ENCODE data around the gene TNFAIP8. TPM values are rescaled to one million over a fixed set of nuclear protein-coding genes. Genes with fewer than 3 reads are reported as not detected.
"Not testable (repeated sequence)": the region's sequence is repeated elsewhere in the genome, so short reads cannot be mapped to it uniquely, and the experiment has no call there.

Gene TNFAIP8
- total RNA-seq, 1 donor from 2014 or later: 17.1 TPM

DNA sequence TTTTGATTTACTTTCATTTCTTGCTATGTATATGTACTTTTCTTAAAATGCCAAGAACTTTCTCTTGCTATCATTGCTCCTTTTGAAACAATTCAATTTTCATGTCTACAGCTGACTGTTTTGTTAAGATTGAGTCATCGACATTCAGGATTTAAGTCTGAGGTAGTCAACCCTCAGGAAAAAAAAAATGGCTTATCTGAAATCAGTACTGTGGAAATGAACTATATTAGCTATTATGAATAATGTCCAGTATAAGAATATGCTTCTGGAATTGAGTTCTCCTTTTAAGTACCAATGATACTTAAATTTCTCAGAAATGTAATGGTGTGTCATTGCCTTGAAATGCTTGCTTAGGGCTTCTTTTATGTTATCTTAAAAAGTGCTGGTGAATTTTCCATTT, 37.9 kb downstream of the TNFAIP8 start:
- no peak for DNase-seq (ENCODE audit: low spot score)

DNA sequence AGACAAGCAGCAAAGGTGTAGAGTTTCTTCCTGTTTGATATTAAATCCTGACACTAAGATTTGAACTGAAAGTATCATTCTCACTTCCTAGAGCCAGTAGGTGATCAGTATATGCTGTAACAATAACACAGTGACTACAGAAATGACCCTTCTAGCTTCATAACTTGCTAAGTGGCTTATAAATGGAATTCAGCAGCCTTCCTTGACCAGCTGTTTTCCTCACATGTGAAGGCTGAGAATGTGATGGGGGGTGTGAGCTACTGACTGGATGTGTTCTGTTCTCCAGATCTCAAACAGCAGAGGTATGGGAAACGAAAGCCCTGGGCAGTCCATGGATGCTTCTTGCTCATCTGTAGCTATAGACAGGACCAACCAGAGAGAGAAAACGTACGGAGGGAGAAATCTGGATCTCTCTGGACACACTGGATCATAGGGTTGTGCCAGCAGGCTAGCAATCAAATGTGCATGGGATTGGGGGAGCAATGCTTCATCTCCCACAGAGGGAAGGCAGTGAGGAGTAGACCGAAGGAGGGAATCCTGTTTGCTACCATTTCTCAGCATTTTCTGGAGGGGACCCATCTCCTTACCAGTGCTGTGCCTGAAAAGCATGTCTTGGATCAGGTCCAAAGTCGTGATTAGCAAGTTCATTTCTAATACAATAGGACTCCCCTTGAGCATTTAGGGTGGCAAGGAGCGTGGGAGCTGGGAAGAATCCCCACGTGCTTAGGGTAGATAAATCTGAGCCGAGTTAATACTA, 39.4 kb downstream of the TNFAIP8 start:
- no peak for DNase-seq (ENCODE audit: low spot score)

DNA sequence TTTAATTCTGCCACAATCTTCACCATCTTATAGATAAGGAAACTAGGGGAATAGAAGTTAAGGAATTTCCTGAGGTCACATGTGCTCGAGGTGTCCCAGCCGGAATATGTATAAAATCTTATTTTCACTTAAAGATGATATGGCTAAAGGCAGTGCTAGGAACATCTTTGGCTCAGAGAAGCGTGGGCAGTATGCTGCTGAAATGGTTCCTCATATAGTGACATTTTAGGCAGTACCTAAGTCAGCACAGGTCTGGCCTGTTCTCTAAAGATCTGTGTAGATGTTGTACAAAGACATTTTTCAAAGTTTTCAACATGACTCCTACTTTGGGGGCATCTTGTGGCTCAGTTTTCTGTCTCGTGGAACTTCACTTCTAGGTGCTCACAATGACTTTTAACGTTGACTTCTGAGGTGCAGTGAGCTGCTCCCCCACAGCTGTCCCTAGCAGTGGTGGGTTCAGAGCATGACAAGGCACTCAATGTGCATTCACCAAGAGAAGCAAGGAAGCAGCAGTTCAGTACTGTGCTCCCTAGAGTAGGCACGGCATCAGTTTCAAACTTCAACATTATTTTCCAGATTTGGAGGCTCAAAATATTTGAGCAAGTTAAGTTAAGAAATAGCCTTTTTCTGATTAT, 40.3 kb downstream of the TNFAIP8 start:
- DNase-seq (ENCODE audit: low spot score): no peak

DNA sequence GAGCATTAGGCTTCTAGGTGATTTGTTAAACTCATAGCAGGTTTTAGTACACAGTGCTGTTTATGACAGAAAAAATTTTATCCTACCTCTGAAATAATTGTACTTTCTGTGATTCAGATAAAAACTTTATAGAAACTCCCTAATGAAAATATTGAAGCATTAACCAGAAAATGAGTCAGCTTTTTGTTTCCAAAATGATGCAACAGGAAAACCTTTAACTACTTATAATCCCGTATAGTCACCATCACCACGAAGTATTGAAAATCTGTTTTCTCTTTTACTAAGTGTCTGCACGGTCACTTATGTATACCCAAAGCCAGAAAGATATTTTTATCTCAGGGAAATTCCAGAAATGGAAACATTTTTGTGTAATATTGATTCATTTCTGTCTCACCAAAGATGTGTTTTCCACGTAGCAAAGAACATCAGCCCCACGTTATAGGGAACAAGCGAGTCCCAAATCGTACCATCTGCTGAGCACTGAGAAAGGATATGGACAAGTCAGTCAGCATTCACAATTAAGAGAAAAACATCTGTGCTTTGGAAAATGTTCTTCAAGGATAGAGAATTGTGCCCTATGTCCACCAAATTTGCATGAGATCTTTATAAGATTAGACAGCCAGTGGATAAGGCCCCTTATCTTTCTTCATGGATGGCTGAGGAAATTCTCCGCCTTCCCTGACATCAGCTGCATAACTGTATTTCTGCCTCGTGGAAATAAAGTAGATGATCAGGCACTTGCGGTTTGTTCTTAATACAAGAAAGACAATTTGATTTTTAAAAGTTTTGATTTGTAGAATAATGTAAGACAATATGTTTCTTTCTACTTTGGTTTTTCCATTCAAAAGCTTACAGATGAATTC, 41.9 kb downstream of the TNFAIP8 start:
- DNase-seq (ENCODE audit: low spot score): no peak

DNA sequence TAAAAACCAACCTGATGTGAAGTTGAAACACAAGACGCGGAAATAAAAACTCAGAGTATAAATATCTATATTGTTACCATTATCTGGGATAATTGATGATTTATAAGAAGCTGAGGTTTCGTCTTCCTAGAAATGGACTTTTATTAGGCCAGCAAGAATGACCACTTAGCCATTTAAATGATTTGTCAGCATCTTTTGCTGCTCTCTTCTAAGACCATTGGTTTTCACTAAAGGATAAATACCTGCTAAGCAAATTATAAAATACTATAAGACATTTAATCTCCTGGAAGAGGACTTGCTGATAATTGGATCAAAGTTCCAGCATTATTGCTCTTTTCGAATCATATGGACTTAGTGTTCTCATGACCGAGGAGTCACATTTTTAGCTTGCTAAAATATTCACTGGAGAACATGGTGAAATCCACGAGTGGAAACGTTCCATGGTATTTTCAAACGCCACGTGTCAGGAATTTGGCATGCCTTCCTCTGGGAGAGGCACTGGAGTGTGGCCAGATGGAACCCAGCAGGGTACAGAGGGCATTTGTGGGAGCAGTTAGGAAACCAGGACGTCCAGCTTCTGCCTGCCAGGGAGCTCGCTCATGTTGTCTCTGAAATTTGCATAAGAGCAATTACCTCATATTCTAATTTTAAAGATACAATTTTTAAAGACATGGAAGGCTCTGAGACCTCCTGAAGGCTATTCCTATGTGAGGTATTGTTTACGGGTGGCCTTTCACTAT, 43.1 kb downstream of the TNFAIP8 start:
- peak; percentile 69 for DNase-seq (ENCODE audit: low spot score)

DNA sequence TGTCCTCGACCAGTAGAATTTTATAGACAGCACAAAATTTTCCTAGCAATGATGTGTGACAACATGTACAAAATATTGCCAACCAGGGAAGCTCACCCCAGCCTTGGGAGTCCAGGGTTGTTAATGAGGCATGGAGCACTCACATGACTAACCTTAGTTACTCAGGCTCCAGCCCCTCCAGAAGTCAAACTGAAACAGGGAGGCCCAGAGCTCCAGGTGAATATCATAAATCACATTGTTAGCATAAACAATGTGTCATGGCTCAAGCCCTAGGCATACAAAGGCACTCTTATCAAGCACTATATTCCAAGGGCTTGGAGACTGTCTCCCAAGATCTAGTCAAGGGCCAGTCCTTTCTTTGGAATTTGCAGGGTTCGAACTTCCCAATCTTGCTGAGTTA, 44.4 kb downstream of the TNFAIP8 start:
- no peak for DNase-seq (ENCODE audit: low spot score)

DNA sequence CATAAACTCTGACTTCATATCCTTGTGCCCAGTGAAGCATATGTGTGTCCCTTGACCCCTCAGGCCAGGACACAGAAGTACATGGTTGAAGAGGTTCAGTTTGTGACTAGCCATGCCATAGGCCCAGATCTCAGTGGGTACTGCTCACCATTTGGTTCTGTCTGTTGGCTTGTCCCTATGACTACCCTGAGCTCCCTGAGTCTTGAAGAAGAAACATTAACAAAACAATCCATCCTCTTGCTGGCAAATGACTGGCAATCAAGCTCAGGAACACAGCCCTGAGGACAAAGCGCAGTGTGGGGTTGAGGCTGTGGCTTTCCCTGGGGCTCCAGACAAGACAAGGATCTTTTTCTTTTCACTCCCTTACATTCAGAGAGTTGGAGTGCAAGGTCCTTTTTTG, 46.3 kb downstream of the TNFAIP8 start:
- no peak for DNase-seq (ENCODE audit: low spot score)

DNA sequence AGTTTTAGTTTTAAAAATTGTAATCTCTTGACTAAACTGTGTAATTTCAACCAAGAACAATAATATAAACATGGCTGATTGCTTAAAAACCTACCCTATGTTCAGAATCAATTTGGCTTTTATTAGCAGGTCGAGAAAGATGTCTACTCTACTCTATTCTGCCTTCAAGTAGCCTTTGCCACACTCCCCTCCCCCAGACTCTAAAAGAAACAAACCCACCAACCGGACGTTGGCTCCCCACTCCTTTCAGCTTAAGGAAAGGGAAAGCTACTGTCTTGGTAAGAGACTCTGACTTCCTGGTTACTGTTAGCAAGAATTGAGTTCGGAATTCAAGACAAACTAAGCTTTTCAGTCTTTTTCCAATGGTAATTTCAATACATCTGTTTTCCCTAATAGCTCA, 46.7 kb downstream of the TNFAIP8 start:
- no peak for DNase-seq (ENCODE audit: low spot score)

DNA sequence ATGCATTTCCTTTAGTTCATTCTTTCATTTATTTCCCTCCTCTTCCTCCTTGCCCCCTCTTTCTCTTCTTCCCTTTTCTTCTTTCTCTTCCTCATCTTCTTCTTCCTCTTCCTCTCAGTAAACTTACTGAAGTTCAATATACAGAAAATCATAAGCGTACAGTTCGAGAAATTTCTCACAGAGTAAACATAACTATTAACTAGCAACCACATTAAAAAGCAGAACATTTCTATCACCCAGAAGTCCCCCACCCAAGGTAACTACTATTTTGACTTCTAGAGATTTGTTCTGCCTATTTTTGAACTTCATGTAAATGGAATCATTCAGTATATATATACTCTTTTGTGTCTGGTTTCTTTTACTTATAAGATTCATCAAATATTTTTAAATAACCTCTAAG, 48.2 kb downstream of the TNFAIP8 start:
- DNase-seq (ENCODE audit: low spot score): no peak

DNA sequence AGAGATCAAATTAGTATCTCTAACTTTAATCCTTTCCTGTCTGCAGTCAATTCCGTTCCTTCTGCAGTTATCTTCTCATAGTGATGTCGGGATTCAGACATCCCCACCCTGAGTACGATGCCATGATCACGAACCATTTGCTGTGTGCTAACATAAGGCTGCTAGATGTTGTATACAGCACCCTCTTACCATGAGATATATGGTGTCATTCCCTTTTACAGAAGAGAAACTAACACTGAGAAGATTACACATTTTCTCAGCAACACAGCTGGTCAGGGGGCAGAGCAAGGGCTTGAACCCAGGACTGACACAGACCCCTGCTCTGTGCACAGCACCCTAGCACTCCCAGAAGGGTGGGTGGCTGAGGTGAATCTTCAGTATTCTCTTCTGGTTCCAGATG, 49.6 kb downstream of the TNFAIP8 start:
- DNase-seq (ENCODE audit: low spot score): no peak

DNA sequence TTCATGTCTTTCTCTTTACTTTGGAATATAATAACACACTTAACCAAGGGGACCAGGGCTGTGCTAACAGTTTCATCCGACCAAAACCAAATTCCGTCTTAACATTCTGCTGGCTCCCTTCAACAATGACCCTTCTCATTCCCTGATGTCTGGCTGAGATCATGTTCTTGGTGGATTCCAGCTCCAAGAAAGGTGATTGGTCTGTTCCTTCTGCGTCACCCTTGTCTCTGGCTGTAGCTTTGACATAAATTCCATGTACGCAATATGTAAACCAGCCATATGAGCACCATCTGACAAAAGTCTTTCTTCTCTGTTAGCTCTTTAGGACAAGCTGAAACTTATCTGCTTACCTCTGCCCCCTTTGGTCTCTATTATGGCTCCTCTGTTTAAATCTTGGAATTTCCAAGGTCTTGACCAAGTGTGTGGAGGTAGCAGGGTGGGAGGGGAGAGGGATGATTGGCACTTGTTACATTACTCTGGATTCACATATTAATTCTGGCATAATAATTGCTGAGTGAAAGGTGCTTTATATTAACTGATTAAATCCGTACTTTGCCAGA, 50.8 kb downstream of the TNFAIP8 start:
- DNase-seq (ENCODE audit: low spot score): no peak

DNA sequence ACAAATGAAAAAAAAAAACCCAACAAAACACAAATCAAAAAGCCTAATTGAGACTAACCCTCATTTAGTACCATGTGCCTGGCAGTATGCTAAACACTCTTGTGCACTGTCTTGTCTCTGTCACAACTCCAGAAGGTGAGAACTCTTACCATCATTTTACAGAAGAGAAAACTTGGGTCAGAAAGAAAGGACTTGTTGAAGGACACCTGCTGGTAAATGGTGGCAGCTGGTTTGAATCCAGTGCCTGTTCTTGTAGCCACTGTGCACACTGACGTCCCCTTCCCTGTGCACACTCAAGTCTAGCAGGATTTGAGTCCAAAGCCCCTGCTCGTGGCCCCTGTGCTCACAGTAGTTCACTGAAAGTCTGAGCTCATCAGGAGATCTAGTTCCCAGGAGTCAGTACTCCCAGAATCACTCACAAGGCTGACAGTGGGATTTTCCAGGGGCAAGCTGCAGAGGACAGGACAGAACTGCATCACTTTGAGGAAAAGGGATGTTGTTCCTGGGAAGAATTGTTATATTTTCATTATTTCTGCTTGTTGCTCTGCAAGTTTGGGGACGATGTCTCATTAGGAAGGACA, 53.5 kb downstream of the TNFAIP8 start:
- no peak for DNase-seq (ENCODE audit: low spot score)

DNA sequence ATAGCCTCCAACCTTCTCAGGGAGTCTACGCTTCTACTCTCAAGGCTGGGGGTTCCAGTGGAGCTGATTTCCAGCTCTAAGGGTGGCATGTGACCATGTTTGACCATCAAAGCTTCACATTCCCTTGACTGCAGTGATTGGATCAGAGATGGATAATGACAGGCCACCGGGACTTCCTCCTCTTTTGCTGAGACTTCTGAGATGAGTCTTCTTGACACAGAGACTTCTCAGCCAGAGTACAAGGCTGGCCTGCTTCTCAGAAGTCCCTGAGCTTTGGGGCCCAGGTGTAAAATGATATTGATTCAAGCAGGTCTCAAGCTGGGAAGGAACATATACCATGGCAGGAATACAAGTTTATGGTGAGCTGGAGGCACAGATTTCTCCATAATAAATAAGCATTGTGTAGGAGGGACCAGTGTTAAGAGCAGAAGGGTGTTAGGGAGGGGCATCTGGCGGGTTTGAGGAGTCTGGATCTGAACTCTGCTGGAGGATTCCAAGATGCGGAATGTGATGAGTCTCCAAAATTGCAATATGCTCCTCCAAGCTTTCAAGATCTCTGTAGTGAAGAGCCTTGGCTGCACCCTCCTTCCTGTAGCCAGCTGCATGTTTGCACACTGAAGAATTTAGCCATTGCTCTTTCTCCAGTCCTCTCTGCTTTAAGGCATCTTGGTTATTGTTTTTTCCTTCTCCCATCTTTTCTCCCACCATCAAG, 54.8 kb downstream of the TNFAIP8 start:
- DNase-seq (ENCODE audit: low spot score): no peak

DNA sequence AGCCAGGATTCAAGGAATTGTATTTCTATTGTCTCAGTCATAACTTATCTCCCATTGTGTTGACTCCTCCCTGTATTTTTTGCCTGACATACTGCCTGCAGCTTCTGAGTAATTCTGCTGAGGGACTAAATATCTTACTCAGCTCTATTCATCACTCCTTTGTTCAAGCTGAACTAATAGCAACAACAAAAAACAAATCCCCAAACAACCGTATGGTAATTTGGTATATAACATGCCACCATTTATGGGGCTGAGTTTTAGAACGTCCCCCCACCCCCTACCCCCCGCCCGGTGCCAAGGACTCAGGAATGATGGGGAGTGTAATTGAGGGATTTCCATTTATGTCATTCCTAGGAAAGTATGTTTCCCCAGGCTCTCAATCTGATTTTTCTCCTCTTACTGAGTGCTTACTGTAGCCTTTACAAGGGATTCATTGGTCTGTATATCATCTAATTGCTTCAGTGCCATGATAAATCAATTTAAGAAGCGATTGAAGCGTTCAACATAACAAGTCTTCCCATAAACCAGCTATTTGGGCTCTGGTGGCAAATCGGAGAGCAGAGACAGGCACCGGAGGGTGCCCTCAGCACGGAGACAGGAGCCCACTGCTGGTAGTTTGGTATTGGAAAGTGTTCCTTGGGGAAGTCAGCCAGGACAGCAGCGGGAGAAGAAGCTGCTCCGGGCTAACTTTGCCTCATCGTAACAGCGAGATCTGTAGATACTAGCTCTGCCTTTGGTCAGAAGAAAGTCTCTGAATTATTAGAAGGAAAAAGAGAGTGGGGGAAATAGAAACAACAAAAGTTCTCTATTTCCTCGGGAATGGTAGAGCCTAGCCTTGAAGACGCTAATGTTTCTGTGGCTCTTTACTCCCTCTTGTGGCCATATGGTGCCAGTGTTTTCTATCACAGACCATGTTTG, 55.8 kb downstream of the TNFAIP8 start:
- DNase-seq (ENCODE audit: low spot score): peak; percentile 75

DNA sequence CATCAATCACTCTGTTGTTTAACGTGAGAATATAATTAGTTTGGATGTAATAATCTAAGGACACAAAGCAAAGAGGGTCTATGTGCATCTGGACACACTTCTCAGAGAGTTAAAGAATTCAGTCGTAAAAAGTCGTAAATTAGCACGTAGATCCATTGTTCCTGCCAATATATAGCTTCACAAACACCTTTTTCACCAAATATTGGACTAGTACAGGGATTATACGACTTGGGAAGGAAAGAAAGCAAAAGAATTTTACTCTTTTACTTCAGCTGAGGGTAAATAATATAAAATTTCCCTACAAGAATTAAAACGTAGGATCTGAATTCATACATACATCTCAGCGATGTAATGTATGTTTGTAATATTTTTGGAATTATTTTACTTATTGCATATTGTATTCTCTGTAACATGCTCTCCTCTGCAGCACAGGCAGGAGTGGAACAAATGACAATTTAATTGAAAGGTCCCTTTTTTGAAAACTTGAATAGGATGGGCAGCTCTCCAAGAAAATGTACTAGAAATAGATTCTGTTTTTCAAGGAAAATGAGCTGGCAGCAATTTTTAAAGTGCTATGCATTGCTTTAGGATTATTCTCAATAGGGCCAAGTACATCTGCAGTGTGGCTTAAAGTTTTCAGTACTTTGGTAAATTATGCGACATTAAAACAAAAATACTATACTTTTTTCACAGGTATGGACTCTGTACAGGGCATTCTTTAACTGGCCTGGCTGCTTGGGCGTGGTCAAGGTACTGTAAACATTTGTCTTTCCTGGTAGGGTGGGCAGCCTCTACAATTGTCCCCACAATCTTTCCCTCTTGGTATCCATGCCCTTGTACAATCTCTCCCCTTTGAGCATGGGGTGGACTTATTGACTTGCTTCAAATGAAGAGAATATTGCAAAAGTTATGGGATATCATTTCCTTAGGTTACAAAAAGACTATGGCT, 56.7 kb downstream of the TNFAIP8 start:
- DNase-seq (ENCODE audit: low spot score): no peak

DNA sequence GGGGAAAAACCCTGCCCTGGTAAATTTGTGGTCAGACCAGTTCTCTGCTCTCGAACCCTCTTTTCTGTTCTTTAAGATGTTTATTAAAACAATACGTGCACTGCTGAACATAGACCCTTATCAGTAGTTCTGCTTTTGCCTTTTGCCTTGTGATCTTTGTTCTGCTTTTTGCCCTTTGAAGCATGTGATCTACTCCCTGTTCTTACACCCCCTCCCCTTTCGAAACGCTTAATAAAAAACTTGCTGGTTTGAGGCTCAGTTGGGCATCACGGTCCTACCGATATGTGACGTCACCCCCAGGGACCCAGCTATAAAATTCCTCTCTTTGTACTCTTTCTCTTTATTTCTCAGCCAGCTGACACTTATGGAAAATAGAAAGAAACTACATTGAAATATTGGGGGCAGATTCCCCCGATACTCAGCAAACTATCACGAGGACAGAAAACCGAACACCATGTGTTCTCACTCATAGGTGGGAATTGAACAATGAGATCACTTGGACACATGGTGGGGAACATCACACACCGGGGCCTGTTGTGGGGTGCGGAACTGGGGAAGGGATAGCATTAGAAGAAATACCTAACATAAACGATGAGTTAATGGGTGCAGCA, 58.4 kb downstream of the TNFAIP8 start:
- DNase-seq (ENCODE audit: low spot score): not testable (repeated sequence)

DNA sequence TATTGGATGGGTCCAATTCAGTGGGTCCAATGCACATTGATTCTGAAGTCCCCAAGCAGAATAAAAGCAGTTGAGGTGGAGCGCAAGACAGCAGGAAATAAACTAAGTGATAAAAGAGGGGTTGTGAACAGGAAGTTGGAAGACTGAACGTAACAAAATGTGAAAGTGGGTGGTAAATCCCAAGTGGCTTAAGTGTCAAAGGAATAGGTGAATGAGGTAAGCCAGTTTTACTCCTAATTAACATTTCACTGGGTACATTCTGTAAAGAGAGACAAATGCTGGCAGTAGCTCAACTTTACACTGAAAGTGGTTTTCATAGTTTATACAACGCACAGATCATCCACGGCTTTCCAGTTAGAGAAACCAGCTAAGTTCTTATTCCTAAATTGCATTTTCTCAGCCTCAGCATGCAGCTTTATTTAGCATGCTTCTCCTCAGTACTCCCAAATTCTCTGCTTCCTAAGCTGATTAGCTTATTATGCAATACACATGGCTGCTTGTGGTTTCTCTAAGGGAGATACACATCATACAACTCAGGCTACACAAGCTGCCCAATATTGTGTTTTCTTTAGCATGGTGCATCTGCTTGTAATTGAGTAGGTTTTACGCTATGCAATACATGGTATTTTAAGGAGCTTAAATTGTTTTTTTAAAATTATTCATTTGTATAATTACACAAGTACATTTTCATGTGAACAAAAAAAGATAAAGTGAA, 62.2 kb downstream of the TNFAIP8 start:
- no peak for DNase-seq (ENCODE audit: low spot score)
